Trophoblast cell (in vitro differentiated cells and primary cell): ENCODE data around the gene UIMC1.

ENCODE experiments used
- DNase-seq, 2 donors: peaks; one replicate each; pipeline ENCODE4 v3.0.0-alpha.2; 2016
- H2AFZ ChIP-seq: 2 replicates; pipeline ENCODE4 v1.6.1; 2013; ENCODE audit warnings: low read length, moderate library complexity, mild to moderate bottlenecking; ENCODE audit not compliant: insufficient read depth, poor library complexity
- H2AK5ac ChIP-seq: 2 replicates; pipeline ENCODE4 v1.6.1; 2013; ENCODE audit warnings: mild to moderate bottlenecking, low read length
- H2BK120ac ChIP-seq: 2 replicates; pipeline ENCODE4 v1.6.1; 2013; ENCODE audit warnings: low read length, mild to moderate bottlenecking, moderate library complexity; ENCODE audit not compliant: insufficient read depth, poor library complexity
- H2BK12ac ChIP-seq: 2 replicates; pipeline ENCODE4 v1.6.1; 2013; ENCODE audit warnings: mild to moderate bottlenecking, low read length, moderate library complexity
- H2BK5ac ChIP-seq: 2 replicates; pipeline ENCODE4 v1.6.1; 2013; ENCODE audit warnings: low read length, low read depth, moderate library complexity, mild to moderate bottlenecking; ENCODE audit not compliant: poor library complexity
- H3K14ac ChIP-seq: 2 replicates; pipeline ENCODE4 v1.6.1; 2013; ENCODE audit warnings: mild to moderate bottlenecking, low read length
- H3K18ac ChIP-seq: 2 replicates; pipeline ENCODE4 v1.6.1; 2013; ENCODE audit warnings: mild to moderate bottlenecking, low read length
- H3K23ac ChIP-seq: 2 replicates; pipeline ENCODE4 v1.6.1; 2013; ENCODE audit warnings: low read length
- H3K27ac ChIP-seq: 2 replicates; pipeline ENCODE4 v1.5.1; 2013; ENCODE audit warnings: low read depth, mild to moderate bottlenecking, inconsistent platforms, low read length, moderate library complexity
- H3K27me3 ChIP-seq: 2 replicates; pipeline ENCODE4 v1.6.1; 2013; ENCODE audit warnings: inconsistent platforms, mild to moderate bottlenecking, low read length, moderate library complexity; ENCODE audit not compliant: insufficient read depth
- H3K36me3 ChIP-seq, 2 experiments: 1 replicate in 1 of 2; 2 replicates in 1 of 2; pipeline ENCODE4 v1.6.1; 2013; ENCODE audit warnings: low read length in 2 of 2, mild to moderate bottlenecking in 2 of 2, moderate library complexity in 1 of 2; ENCODE audit not compliant: insufficient read depth in 2 of 2, control insufficient read depth in 1 of 2
- H3K4ac ChIP-seq: 2 replicates; pipeline ENCODE4 v1.6.1; 2013; ENCODE audit warnings: low read depth, mild to moderate bottlenecking, low read length, moderate library complexity
- H3K4me1 ChIP-seq, 2 experiments: 1 replicate in 1 of 2; 2 replicates in 1 of 2; pipeline ENCODE4 v1.6.1; 2013; ENCODE audit warnings: low read length in 2 of 2, mild to moderate bottlenecking in 2 of 2, moderate library complexity in 1 of 2; ENCODE audit not compliant: insufficient read depth in 2 of 2, control insufficient read depth in 1 of 2
- H3K4me2 ChIP-seq: 2 replicates; pipeline ENCODE4 v1.6.1; 2013; ENCODE audit warnings: inconsistent platforms, mild to moderate bottlenecking, low read length, moderate library complexity
- H3K4me3 ChIP-seq: 2 replicates; pipeline ENCODE4 v1.5.1; 2013; ENCODE audit warnings: mild to moderate bottlenecking, low read depth, low read length, inconsistent platforms
- H3K79me1 ChIP-seq: one replicate; pipeline ENCODE4 v1.6.1; 2013; ENCODE audit warnings: low read length
- H3K79me2 ChIP-seq: 2 replicates; pipeline ENCODE4 v1.6.1; 2013; ENCODE audit warnings: low read length, mild to moderate bottlenecking; ENCODE audit not compliant: control insufficient read depth, insufficient read depth, poor library complexity
- H3K9ac ChIP-seq: 2 replicates; pipeline ENCODE4 v1.6.1; 2013; ENCODE audit warnings: mild to moderate bottlenecking, low read length
- H3K9me3 ChIP-seq: 2 replicates; pipeline ENCODE4 v1.6.1; 2013; ENCODE audit warnings: low read depth, mild to moderate bottlenecking, control low read depth, inconsistent platforms, low read length; ENCODE audit not compliant: insufficient read depth
- H4K12ac ChIP-seq: 2 replicates; pipeline ENCODE4 v1.6.1; 2013; ENCODE audit warnings: low read depth, mild to moderate bottlenecking, low read length, moderate library complexity
- H4K8ac ChIP-seq: 2 replicates; pipeline ENCODE4 v1.6.1; 2013; ENCODE audit warnings: low read depth, mild to moderate bottlenecking, low read length, moderate library complexity
- H4K91ac ChIP-seq: one replicate; pipeline ENCODE4 v1.6.1; 2013; ENCODE audit warnings: low read depth, mild to moderate bottlenecking, low read length, moderate library complexity
- WGBS: extraction: QIAGEN DNeasy Blood & Tissue Kit; methylation state at CpG from one replicate; pipeline ENCODE4 v1.1.7; 2013; ENCODE audit warnings: missing lambda C conversion rate; ENCODE audit not compliant: insufficient read length, insufficient coverage; ENCODE audit errors: extremely low coverage; 5-methylcytosine and 5-hydroxymethylcytosine counted together

Gene UIMC1

DNA sequence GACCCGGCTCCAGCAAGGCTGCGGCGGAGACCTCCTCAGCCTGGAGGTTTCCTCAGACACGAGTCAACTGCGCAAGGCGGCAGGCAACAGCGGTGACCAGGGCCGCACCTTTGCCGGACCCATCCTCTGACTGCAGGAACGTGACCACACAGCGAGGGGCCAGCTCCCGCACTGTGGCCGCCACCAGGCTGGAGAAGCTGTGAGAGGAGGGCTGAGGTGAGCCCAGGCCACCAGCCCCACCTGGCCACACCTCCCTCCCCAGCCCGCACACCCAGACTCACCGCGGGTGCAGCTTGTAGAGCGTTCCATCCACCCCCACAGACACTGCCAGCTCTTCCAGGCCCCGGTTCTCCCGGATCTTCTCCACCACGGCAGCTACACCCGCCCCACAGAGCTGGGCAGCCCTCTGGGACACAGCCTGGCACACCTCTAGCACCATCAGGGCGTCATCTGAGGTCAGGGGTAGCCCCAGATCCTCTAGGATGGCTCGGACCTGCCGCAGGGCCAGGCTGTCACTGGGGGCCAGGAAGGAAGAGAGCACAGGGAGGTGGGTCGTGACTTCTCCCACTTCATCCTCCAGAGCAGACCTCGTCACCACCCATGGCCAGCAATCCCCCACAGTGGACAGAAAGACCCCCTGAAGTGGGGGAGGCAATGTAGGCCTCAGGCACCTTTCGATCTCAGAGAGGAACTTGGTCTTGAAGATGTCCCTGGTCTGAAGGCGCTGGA, 125.4 kb downstream of the UIMC1 start:
- no peak for DNase-seq
- H2AFZ ChIP-seq: no peak overlapping the region
- H3K4ac ChIP-seq: no peak overlapping the region
- no peaks in the 10 kb centered on the region for H3K79me1 ChIP-seq
- H3K9me3 ChIP-seq: peaks cover 4% of the 10 kb centered on the region
- no peak overlapping the region for H3K23ac ChIP-seq
- no peak overlapping the region for H2BK12ac ChIP-seq
- no peak overlapping the region for H4K12ac ChIP-seq
- H4K91ac ChIP-seq: no peak overlapping the region
- H3K9ac ChIP-seq: no peak overlapping the region
- no peak overlapping the region for H2BK120ac ChIP-seq
- H3K27ac ChIP-seq: no peak overlapping the region
- WGBS: no CpG with 5 or more reads among the region's 28 CpGs
- H3K18ac ChIP-seq: no peak overlapping the region
- no peaks in the 10 kb centered on the region for H3K79me2 ChIP-seq
- no peaks in the 10 kb centered on the region for H3K4me1 ChIP-seq
- no peak overlapping the region for H2AK5ac ChIP-seq
- no peak overlapping the region for H3K14ac ChIP-seq
- no peaks in the 10 kb centered on the region for H3K36me3 ChIP-seq
- no peak overlapping the region for H3K4me3 ChIP-seq
- H2BK5ac ChIP-seq: no peak overlapping the region
- H4K8ac ChIP-seq: no peak overlapping the region
- H3K27me3 ChIP-seq: no peaks in the 10 kb centered on the region
- H3K4me2 ChIP-seq: no peak overlapping the region

DNA sequence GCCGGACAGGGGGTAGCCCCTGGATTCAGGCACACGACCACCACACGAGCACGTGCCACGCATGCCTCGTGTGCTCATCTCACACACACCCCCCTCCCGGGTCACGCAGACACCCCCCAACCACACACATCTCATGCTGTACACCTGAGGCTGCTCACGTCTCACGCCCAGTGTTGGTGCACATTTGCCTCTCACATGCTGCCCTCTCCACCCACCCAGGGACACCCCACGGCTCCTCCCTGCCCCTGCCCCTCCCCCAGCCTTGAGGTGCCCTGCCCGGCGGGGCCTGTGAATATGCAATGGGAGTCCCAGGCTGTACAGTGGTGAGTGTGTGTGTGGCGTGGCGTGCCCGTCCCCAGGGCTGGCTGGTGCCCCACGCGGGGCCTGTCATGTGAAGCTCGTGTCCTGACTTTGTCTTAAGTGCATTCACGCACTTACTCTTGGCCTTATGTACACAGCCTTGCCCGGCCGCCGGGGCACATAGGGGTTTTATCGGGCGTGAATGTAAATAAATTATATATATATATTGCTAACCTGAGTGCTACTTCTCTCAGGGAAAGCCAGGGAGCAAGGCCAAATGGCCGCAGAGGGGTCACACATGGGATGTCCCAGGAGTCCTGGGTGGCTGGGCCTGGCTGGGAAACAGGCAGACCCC, 126.1 kb downstream of the UIMC1 start:
- Histone ChIP-seq H4K8ac (no peak overlapping the region), H3K79me1 (no peaks in the 10 kb centered on the region), H3K79me2 (no peaks in the 10 kb centered on the region), H2BK12ac (no peak overlapping the region), H2BK5ac (no peak overlapping the region), H2AK5ac (no peak overlapping the region), H3K18ac (no peak overlapping the region), H3K4me3 (no peak overlapping the region), H3K4ac (no peak overlapping the region), H3K36me3 (no peaks in the 10 kb centered on the region), H2BK120ac (no peak overlapping the region), H4K12ac (no peak overlapping the region), H3K4me1 (no peaks in the 10 kb centered on the region), H3K14ac (no peak overlapping the region), H3K9me3 (peaks cover 6% of the 10 kb centered on the region), H3K23ac (no peak overlapping the region), H3K4me2 (no peak overlapping the region), H3K27me3 (no peaks in the 10 kb centered on the region), H2AFZ (no peak overlapping the region), H3K9ac (no peak overlapping the region), H3K27ac (no peak overlapping the region), H4K91ac (no peak overlapping the region)
- DNase-seq: no peak
- WGBS: no CpG with 5 or more reads among the region's 26 CpGs

DNA sequence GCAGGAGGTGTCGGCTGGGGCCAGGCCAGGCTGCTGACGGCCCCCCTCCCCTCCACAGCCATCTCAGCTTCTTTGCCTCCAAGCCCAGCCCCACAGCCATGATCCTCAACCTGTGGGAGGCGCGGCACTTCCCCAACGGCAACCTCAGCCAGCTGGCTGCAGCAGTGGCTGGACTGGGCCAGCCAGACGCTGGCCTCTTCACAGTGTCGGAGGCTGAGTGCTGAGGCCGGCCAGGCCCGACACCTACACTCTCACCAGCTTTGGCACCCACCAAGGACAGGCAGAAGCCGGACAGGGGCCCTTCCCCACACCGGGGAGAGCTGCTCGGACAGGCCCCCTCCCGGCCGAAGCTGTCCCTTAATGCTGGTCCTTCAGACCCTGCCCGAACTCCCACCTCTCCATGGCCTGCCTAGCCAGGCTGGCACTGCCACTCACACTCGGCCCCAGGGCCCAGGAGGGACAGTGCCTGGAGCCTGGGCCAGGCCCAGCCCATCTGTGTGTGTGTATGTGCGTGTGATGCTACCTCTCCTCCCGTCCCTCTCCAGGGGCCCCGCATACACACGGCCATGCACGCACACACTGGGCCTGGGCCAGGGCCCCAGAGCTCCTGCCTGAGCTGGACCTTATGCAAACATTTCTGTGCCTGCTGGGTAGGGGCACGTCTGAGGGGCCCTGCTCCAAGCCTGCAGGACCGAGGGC, 126.8 kb downstream of the UIMC1 start:
- no peak overlapping the region for H2AK5ac ChIP-seq
- no peak overlapping the region for H4K8ac ChIP-seq
- no peak overlapping the region for H3K23ac ChIP-seq
- no peak overlapping the region for H2BK5ac ChIP-seq
- no peak overlapping the region for H2BK12ac ChIP-seq
- no peaks in the 10 kb centered on the region for H3K79me2 ChIP-seq
- no peaks in the 10 kb centered on the region for H3K36me3 ChIP-seq
- no peak overlapping the region for H3K4me2 ChIP-seq
- H3K9ac ChIP-seq: no peak overlapping the region
- no peaks in the 10 kb centered on the region for H3K4me1 ChIP-seq
- no peak overlapping the region for H2BK120ac ChIP-seq
- H2AFZ ChIP-seq: no peak overlapping the region
- no peak overlapping the region for H3K18ac ChIP-seq
- no peak overlapping the region for H4K91ac ChIP-seq
- H3K14ac ChIP-seq: no peak overlapping the region
- H3K4me3 ChIP-seq: no peak overlapping the region
- no peaks in the 10 kb centered on the region for H3K79me1 ChIP-seq
- H3K27me3 ChIP-seq: no peaks in the 10 kb centered on the region
- H3K9me3 ChIP-seq: peaks cover 6% of the 10 kb centered on the region
- DNase-seq: no peak
- H4K12ac ChIP-seq: no peak overlapping the region
- no peak overlapping the region for H3K27ac ChIP-seq
- no peak overlapping the region for H3K4ac ChIP-seq
- whole genome bisulfite sequencing: no CpG with 5 or more reads among the region's 23 CpGs

DNA sequence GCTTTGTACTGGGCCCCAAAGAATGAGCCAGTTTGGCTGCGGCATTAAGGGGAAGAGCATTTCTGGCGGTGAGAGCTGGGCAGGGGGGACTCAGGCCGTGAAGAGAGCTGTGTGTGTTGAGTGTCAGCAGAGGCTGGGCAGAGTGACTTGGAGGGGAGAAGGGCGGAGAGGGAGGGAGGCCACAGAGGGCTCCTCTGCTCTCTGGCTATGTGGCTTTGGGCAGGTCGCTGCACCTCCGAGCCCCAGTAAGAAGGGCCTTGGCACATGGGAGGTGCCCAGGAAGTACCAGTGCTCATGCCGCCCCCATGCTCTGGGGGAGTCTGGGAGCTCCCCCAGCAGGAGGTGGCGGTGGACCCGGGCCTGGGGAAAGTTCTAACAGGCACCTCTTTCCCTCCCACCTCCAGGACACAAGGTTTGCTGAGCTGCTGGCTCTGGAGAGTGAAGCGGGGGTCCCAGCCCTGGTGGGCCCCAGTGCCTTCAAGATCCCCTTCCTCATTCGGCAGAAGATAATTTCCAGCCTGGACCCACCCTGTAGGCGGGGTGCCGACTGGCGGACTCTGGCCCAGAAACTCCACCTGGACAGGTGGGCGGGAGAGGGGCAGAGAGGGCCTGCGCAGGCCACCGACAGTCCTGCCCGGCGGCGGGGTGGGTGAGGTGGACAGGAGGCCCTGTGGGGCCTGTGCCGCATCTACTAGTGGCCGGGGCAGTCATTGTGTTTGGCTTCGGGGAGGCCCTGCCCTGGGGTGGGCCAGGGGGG, 127.5 kb downstream of the UIMC1 start:
- no peak overlapping the region for H4K8ac ChIP-seq
- no peak overlapping the region for H3K4me3 ChIP-seq
- no peak overlapping the region for H2AK5ac ChIP-seq
- H2AFZ ChIP-seq: no peak overlapping the region
- no peaks in the 10 kb centered on the region for H3K79me2 ChIP-seq
- WGBS: no CpG with 5 or more reads among the region's 23 CpGs
- H3K14ac ChIP-seq: no peak overlapping the region
- H2BK120ac ChIP-seq: no peak overlapping the region
- no peak overlapping the region for H3K18ac ChIP-seq
- no peaks in the 10 kb centered on the region for H3K4me1 ChIP-seq
- no peak overlapping the region for H2BK5ac ChIP-seq
- no peak overlapping the region for H3K27ac ChIP-seq
- no peak overlapping the region for H3K23ac ChIP-seq
- no peaks in the 10 kb centered on the region for H3K79me1 ChIP-seq
- H3K4ac ChIP-seq: no peak overlapping the region
- no peak overlapping the region for H3K4me2 ChIP-seq
- H4K12ac ChIP-seq: no peak overlapping the region
- H3K27me3 ChIP-seq: no peaks in the 10 kb centered on the region
- H4K91ac ChIP-seq: no peak overlapping the region
- DNase-seq: no peak
- H2BK12ac ChIP-seq: no peak overlapping the region
- peaks cover 6% of the 10 kb centered on the region for H3K9me3 ChIP-seq
- no peak overlapping the region for H3K9ac ChIP-seq
- no peaks in the 10 kb centered on the region for H3K36me3 ChIP-seq
